Measurements from ENCODE around the gene SMARCA4. TPM values are rescaled to one million over a fixed set of nuclear protein-coding genes. Genes with fewer than 3 reads are reported as not detected.
"Not testable (repeated sequence)": the region's sequence is repeated elsewhere in the genome, so short reads cannot be mapped to it uniquely, and the experiment has no call there.

SMARCA4 gene
- total RNA-seq, 1 donor from 2014 or later: 77.8 TPM

- ATAC-seq: peak; percentile 13
- intact Hi-C loops (cut with DNase I): loop anchor here (10.0 kb wide), 1 partner anchor 53 kb away; the partner anchor contains the start of gene CARM1
- no peak for DNase-seq (ENCODE audit: low spot score)
Measured at GRCh38 chr19:10927730-10928562, 32.9 kb upstream of the SMARCA4 start.

GRCh38 chr19:10928563-10929401 is 32.0 kb upstream of the SMARCA4 start, which contains the start of the genes TIMM29 and YIPF2:
Gene TIMM29, plus strand, starts transcription at chr19:10928811. Its CDS starts 12 bp downstream, at chr19:10928823.
Gene YIPF2, minus strand, starts transcription at chr19:10928639. Its CDS starts 229 bp downstream, at chr19:10928410.
- peak; percentile 98 for DNase-seq (ENCODE audit: low spot score)
- intact Hi-C loops (cut with DNase I): loop anchor here (10.0 kb wide), 1 partner anchor 54 kb away; the partner anchor contains the start of gene CARM1
- peak; percentile 98 for ATAC-seq

- DNase-seq (ENCODE audit: low spot score): no peak
- ATAC-seq: no peak
- intact Hi-C loops (cut with DNase I): loop anchor here (10.0 kb wide), 1 partner anchor 55 kb away; the partner anchor contains the start of gene CARM1
Measured at GRCh38 chr19:10929402-10929794, 31.4 kb upstream of the SMARCA4 start.

- intact Hi-C loops (cut with DNase I): no loop called here
- DNase-seq (ENCODE audit: low spot score) (no peak), ATAC-seq (no peak)
Measured at GRCh38 chr19:10935371-10936059, 25.3 kb upstream of the SMARCA4 start.

GRCh38 chr19:10936661-10937084 is 24.2 kb upstream of the SMARCA4 start:
- ATAC-seq (peak; percentile 73), DNase-seq (ENCODE audit: low spot score) (no peak)
- intact Hi-C loops (cut with DNase I): no loop called here

GRCh38 chr19:10941649-10942048 is 19.2 kb upstream of the SMARCA4 start:
- intact Hi-C loops (cut with DNase I); DNase-seq (ENCODE audit: low spot score); ATAC-seq: not testable (repeated sequence)

GRCh38 chr19:10943412-10943811 is 17.4 kb upstream of the SMARCA4 start:
- intact Hi-C loops (cut with DNase I); ATAC-seq; DNase-seq (ENCODE audit: low spot score): not testable (repeated sequence)

- DNase-seq (ENCODE audit: low spot score): no peak
- intact Hi-C loops (cut with DNase I): no loop called here
Measured at GRCh38 chr19:10945264-10945663, 15.6 kb upstream of the SMARCA4 start.

GRCh38 chr19:10946958-10947657 is 13.7 kb upstream of the SMARCA4 start:
- DNase-seq (ENCODE audit: low spot score): no peak
- intact Hi-C loops (cut with DNase I): no loop called here
- no peak for ATAC-seq

More at GRCh38 chr19:10945264-10945663, 15.6 kb upstream of the SMARCA4 start:
- ATAC-seq: no peak

- DNase-seq (ENCODE audit: low spot score) (no peak), ATAC-seq (no peak)
- intact Hi-C loops (cut with DNase I): no loop called here
Measured at GRCh38 chr19:10952809-10953208, 8.0 kb upstream of the SMARCA4 start.

GRCh38 chr19:10959277-10959968 is 1.4 kb upstream of the SMARCA4 start:
- ATAC-seq; intact Hi-C loops (cut with DNase I); DNase-seq (ENCODE audit: low spot score): not testable (repeated sequence)

GRCh38 chr19:10961073-10961860 is 437 bp downstream of the SMARCA4 start:
- DNase-seq (ENCODE audit: low spot score) (no peak), ATAC-seq (peak; percentile 16)
- intact Hi-C loops (cut with DNase I): no loop called here

GRCh38 chr19:10962863-10963262 is 2.0 kb downstream of the SMARCA4 start:
- ATAC-seq: no peak
- intact Hi-C loops (cut with DNase I): no loop called here
- DNase-seq (ENCODE audit: low spot score): no peak

GRCh38 chr19:10963865-10964264 is 3.0 kb downstream of the SMARCA4 start:
- DNase-seq (ENCODE audit: low spot score): no peak
- intact Hi-C loops (cut with DNase I): no loop called here
- ATAC-seq: no peak

GRCh38 chr19:10964903-10965302 is 4.1 kb downstream of the SMARCA4 start:
- intact Hi-C loops (cut with DNase I): no loop called here
- DNase-seq (ENCODE audit: low spot score) (no peak), ATAC-seq (no peak)

- DNase-seq (ENCODE audit: low spot score) (no peak), ATAC-seq (no peak)
- intact Hi-C loops (cut with DNase I): no loop called here
Measured at GRCh38 chr19:10965398-10965797, 4.6 kb downstream of the SMARCA4 start.

- DNase-seq (ENCODE audit: low spot score) (no peak), ATAC-seq (no peak)
- intact Hi-C loops (cut with DNase I): no loop called here
Measured at GRCh38 chr19:10966809-10967208, 6.0 kb downstream of the SMARCA4 start.

Measured in sciatic nerve (tissue), 2 donors.